HepG2 (cell line): Measurements from ENCODE around the gene CLIC3. TPM values are rescaled to one million over a fixed set of nuclear protein-coding genes. Genes with fewer than 3 reads are reported as not detected.
A peak's percentile ranks its signal among the peaks of the same experiment; 100 is the strongest.

ENCODE experiments used
- ARNT ChIP-seq: fragments of 450-650 bp; IDR thresholded peaks from 2 replicates; pipeline ENCODE4 v1.6.1; 2017
- CHD4 ChIP-seq: fragments of 200-600 bp; sonication (generic); IDR thresholded peaks from 2 replicates; pipeline ENCODE4 v1.7.0; 2017; ENCODE audit warnings: mild to moderate bottlenecking, low read length, borderline replicate concordance
- FOXK2 ChIP-seq: fragments of 450-650 bp; IDR thresholded peaks from 2 replicates; pipeline ENCODE4 v1.6.1; 2016
- PAX8 ChIP-seq: sonication (generic); formaldehyde crosslinking; IDR thresholded peaks from 2 replicates; pipeline ENCODE4 v1.8.0; 2022; ENCODE audit warnings: mild to moderate bottlenecking, missing genetic modification reagents, borderline replicate concordance
- PHB2 ChIP-seq: fragments of 450-650 bp; IDR thresholded peaks from 2 replicates; pipeline ENCODE4 v1.6.1; 2018; ENCODE audit not compliant: partially characterized antibody
- PITX1 ChIP-seq: sonication (generic); formaldehyde crosslinking; IDR thresholded peaks from 2 replicates; pipeline ENCODE4 v1.5.1; 2020; ENCODE audit warnings: mild to moderate bottlenecking, missing genetic modification reagents
- RFX5 ChIP-seq: IDR thresholded peaks from 2 replicates; pipeline ENCODE4 v1.6.1; 2011; ENCODE audit warnings: low read depth, low read length, improper control_type of control experiment
- TRIM24 ChIP-seq: sonication (generic); formaldehyde crosslinking; IDR thresholded peaks from 2 replicates; pipeline ENCODE4 v1.8.0; 2022; ENCODE audit warnings: mild to moderate bottlenecking, missing genetic modification reagents
- ZNF256 ChIP-seq: sonication (generic); formaldehyde crosslinking; conservative IDR thresholded peaks from 2 replicates; pipeline ENCODE4 v1.4.0; 2020; ENCODE audit warnings: missing genetic modification reagents
- ZNF431 ChIP-seq: sonication (generic); formaldehyde crosslinking; IDR thresholded peaks from 2 replicates; pipeline ENCODE4 v1.9.0; 2022; ENCODE audit warnings: missing genetic modification reagents, low read depth, mild to moderate bottlenecking, borderline replicate concordance
- ZNF703 ChIP-seq: sonication (generic); formaldehyde crosslinking; IDR thresholded peaks from 2 replicates; pipeline ENCODE4 v1.5.1; 2020; ENCODE audit warnings: missing genetic modification reagents, mild to moderate bottlenecking, moderate library complexity, borderline replicate concordance
- polyA plus RNA-seq, 8 experiments: library from polyadenylated mRNA; depleted of rRNA in 3 of 8; stranded (reverse) in 7 of 8; unstranded in 1 of 8; fragments of >200 nt; fragmentation: Illumina TruSeq in 4 of 8; extraction: Trizol in 4 of 8; gene quantifications; 2 replicates each; pipeline versions ENCODE4 v1.2.1 to v1.2.3, GENCODE V29; 2011 to 2016; ENCODE audit warnings: low read depth in 4 of 8, missing spikeins in 1 of 8, mixed read lengths in 1 of 8; ENCODE audit not compliant: insufficient read depth in 1 of 8
- total RNA-seq, 5 experiments: library from RNA; depleted of rRNA; stranded (reverse); fragments of >200 nt; fragmentation: Illumina TruSeq; extraction: Trizol; gene quantifications; 2 replicates each; pipeline ENCODE4 v1.2.3, GENCODE V29; 2016; ENCODE audit warnings: low read depth in 1 of 5
- TF ChIP-seq, protein P1 (sequence below): sonication (generic); formaldehyde crosslinking; IDR thresholded peaks from 2 replicates; pipeline ENCODE4 v1.5.0; 2020; ENCODE audit warnings: missing genetic modification reagents
- TF ChIP-seq, protein P2 (sequence below): sonication (generic); formaldehyde crosslinking; IDR thresholded peaks from 2 replicates; pipeline ENCODE4 v1.9.0; 2021; ENCODE audit warnings: mild to moderate bottlenecking, missing genetic modification reagents
- TF ChIP-seq, protein P3 (sequence below): sonication (generic); formaldehyde crosslinking; IDR thresholded peaks from 2 replicates; pipeline ENCODE4 v1.4.0; 2020; ENCODE audit warnings: missing genetic modification reagents
- TF ChIP-seq, protein P4 (sequence below): IDR thresholded peaks from 2 replicates; pipeline ENCODE4 v1.6.1; 2016; ENCODE audit warnings: missing genetic modification reagents, missing compliant biosample characterization
- TF ChIP-seq, protein P5 (sequence below): sonication (generic); formaldehyde crosslinking; IDR thresholded peaks from 2 replicates; pipeline ENCODE4 v1.4.0; 2020; ENCODE audit warnings: missing genetic modification reagents

The CLIC3 gene
- total and polyA plus RNA-seq, 2 of the 13 experiments (the other 11 are each of a cell fraction or from before 2014, with no cell fraction given): 0.51 to 1.5 TPM

DNA sequence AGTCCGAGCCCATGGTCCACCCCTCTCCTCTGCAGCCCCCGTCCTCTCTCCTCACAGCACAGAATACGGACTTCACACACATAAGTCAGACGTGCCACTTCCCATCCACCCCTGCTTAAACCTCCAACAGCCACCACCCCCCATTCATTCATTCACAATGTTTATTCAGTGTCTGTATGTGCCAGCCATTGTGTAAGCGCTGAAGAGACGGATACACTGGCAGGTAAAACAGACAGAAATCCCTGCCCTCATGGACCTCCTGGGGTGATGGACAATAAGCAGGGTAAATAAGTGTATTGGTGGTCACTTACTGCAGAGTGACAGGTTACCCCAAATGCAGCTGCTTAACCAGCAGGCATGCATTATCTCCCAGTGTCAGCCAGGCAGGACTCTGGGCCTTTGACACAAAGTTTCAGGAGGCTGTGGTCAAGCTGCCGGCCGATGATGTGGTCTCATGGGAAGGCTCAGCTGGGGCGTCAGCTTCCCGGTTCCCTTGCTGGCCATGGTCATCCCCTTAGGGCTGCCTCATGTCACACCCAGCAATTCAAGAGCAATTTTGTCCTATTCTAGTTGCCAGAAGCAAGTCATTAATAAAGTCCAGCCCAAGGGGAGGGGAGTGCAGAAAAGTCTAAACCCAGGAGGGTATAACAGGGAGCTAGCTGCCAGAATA, 6.0 kb downstream of the CLIC3 start (continued):
- TF ChIP-seq, protein P1, sequence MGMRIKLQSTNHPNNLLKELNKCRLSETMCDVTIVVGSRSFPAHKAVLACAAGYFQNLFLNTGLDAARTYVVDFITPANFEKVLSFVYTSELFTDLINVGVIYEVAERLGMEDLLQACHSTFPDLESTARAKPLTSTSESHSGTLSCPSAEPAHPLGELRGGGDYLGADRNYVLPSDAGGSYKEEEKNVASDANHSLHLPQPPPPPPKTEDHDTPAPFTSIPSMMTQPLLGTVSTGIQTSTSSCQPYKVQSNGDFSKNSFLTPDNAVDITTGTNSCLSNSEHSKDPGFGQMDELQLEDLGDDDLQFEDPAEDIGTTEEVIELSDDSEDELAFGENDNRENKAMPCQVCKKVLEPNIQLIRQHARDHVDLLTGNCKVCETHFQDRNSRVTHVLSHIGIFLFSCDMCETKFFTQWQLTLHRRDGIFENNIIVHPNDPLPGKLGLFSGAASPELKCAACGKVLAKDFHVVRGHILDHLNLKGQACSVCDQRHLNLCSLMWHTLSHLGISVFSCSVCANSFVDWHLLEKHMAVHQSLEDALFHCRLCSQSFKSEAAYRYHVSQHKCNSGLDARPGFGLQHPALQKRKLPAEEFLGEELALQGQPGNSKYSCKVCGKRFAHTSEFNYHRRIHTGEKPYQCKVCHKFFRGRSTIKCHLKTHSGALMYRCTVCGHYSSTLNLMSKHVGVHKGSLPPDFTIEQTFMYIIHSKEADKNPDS (CRISPR knock-in tag): no peak
- TF ChIP-seq PITX1: no peak
- TF ChIP-seq ZNF256 (CRISPR knock-in tag): no peak
- TF ChIP-seq, protein P2, sequence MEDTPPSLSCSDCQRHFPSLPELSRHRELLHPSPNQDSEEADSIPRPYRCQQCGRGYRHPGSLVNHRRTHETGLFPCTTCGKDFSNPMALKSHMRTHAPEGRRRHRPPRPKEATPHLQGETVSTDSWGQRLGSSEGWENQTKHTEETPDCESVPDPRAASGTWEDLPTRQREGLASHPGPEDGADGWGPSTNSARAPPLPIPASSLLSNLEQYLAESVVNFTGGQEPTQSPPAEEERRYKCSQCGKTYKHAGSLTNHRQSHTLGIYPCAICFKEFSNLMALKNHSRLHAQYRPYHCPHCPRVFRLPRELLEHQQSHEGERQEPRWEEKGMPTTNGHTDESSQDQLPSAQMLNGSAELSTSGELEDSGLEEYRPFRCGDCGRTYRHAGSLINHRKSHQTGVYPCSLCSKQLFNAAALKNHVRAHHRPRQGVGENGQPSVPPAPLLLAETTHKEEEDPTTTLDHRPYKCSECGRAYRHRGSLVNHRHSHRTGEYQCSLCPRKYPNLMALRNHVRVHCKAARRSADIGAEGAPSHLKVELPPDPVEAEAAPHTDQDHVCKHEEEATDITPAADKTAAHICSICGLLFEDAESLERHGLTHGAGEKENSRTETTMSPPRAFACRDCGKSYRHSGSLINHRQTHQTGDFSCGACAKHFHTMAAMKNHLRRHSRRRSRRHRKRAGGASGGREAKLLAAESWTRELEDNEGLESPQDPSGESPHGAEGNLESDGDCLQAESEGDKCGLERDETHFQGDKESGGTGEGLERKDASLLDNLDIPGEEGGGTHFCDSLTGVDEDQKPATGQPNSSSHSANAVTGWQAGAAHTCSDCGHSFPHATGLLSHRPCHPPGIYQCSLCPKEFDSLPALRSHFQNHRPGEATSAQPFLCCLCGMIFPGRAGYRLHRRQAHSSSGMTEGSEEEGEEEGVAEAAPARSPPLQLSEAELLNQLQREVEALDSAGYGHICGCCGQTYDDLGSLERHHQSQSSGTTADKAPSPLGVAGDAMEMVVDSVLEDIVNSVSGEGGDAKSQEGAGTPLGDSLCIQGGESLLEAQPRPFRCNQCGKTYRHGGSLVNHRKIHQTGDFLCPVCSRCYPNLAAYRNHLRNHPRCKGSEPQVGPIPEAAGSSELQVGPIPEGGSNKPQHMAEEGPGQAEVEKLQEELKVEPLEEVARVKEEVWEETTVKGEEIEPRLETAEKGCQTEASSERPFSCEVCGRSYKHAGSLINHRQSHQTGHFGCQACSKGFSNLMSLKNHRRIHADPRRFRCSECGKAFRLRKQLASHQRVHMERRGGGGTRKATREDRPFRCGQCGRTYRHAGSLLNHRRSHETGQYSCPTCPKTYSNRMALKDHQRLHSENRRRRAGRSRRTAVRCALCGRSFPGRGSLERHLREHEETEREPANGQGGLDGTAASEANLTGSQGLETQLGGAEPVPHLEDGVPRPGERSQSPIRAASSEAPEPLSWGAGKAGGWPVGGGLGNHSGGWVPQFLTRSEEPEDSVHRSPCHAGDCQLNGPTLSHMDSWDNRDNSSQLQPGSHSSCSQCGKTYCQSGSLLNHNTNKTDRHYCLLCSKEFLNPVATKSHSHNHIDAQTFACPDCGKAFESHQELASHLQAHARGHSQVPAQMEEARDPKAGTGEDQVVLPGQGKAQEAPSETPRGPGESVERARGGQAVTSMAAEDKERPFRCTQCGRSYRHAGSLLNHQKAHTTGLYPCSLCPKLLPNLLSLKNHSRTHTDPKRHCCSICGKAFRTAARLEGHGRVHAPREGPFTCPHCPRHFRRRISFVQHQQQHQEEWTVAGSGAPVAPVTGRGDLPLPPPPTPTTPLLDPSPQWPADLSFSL (CRISPR knock-in tag): no peak
- no peak for TF ChIP-seq PAX8 (CRISPR knock-in tag)
- no peak for TF ChIP-seq RFX5
- no peak for TF ChIP-seq FOXK2
- TF ChIP-seq, protein P3, sequence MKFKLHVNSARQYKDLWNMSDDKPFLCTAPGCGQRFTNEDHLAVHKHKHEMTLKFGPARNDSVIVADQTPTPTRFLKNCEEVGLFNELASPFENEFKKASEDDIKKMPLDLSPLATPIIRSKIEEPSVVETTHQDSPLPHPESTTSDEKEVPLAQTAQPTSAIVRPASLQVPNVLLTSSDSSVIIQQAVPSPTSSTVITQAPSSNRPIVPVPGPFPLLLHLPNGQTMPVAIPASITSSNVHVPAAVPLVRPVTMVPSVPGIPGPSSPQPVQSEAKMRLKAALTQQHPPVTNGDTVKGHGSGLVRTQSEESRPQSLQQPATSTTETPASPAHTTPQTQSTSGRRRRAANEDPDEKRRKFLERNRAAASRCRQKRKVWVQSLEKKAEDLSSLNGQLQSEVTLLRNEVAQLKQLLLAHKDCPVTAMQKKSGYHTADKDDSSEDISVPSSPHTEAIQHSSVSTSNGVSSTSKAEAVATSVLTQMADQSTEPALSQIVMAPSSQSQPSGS: no peak
- TF ChIP-seq TRIM24: peak; percentile 56; the same call in 1 of the 2 replicates
- TF ChIP-seq, protein P4, sequence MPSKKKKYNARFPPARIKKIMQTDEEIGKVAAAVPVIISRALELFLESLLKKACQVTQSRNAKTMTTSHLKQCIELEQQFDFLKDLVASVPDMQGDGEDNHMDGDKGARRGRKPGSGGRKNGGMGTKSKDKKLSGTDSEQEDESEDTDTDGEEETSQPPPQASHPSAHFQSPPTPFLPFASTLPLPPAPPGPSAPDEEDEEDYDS (CRISPR knock-in tag): no peak
- TF ChIP-seq ARNT: no peak
- TF ChIP-seq CHD4: no peak
- no peak for TF ChIP-seq PHB2
- TF ChIP-seq ZNF703 (CRISPR knock-in tag): no peak
- TF ChIP-seq, protein P5, sequence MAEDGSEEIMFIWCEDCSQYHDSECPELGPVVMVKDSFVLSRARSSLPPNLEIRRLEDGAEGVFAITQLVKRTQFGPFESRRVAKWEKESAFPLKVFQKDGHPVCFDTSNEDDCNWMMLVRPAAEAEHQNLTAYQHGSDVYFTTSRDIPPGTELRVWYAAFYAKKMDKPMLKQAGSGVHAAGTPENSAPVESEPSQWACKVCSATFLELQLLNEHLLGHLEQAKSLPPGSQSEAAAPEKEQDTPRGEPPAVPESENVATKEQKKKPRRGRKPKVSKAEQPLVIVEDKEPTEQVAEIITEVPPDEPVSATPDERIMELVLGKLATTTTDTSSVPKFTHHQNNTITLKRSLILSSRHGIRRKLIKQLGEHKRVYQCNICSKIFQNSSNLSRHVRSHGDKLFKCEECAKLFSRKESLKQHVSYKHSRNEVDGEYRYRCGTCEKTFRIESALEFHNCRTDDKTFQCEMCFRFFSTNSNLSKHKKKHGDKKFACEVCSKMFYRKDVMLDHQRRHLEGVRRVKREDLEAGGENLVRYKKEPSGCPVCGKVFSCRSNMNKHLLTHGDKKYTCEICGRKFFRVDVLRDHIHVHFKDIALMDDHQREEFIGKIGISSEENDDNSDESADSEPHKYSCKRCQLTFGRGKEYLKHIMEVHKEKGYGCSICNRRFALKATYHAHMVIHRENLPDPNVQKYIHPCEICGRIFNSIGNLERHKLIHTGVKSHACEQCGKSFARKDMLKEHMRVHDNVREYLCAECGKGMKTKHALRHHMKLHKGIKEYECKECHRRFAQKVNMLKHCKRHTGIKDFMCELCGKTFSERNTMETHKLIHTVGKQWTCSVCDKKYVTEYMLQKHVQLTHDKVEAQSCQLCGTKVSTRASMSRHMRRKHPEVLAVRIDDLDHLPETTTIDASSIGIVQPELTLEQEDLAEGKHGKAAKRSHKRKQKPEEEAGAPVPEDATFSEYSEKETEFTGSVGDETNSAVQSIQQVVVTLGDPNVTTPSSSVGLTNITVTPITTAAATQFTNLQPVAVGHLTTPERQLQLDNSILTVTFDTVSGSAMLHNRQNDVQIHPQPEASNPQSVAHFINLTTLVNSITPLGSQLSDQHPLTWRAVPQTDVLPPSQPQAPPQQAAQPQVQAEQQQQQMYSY: no peak
- TF ChIP-seq ZNF431: no peak
